Measurements from ENCODE around the gene KRT31. TPM values are rescaled to one million over a fixed set of nuclear protein-coding genes. Genes with fewer than 3 reads are reported as not detected.

Gene KRT31
- total RNA-seq, 2 donors from 2014 or later = not detected

DNA sequence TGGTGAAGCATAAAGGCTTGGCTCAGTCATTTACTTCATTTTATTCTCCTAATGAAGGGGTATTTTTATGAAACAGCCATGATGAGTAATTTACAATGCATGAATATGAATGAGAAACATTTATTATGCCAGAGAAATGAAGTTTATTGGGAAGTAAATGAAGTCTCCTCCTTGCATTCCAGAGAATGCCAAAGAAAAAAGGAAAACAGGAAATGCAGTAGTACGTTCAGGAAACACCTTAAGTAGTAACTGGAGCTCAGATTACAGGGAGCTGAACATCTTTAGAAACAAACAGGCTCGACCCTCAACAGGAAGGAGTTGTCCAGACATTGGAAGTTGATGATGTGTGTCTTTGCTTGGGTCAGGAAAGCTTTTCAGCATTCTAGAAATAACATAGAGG is 19.9 kb downstream of the KRT31 start:
- Histone ChIP-seq H3K36me3 (replicated peaks in 1 of 2; ENCODE audit: insufficient read depth in 1 of 2, low read depth in 2 of 2) (no peaks in the 10 kb centered on the region), H3K27me3 (no peaks in the 10 kb centered on the region), H3K4me1 (no peaks in the 10 kb centered on the region), H3K9me3 (no peaks in the 10 kb centered on the region), H3K4me3 (no peak overlapping the region), H3K27ac (no peak overlapping the region)
- DNase-seq = no peak
- no peak for TF ChIP-seq POLR2A (IDR thresholded peaks at IDR 0.05)
- TF ChIP-seq, protein P1, sequence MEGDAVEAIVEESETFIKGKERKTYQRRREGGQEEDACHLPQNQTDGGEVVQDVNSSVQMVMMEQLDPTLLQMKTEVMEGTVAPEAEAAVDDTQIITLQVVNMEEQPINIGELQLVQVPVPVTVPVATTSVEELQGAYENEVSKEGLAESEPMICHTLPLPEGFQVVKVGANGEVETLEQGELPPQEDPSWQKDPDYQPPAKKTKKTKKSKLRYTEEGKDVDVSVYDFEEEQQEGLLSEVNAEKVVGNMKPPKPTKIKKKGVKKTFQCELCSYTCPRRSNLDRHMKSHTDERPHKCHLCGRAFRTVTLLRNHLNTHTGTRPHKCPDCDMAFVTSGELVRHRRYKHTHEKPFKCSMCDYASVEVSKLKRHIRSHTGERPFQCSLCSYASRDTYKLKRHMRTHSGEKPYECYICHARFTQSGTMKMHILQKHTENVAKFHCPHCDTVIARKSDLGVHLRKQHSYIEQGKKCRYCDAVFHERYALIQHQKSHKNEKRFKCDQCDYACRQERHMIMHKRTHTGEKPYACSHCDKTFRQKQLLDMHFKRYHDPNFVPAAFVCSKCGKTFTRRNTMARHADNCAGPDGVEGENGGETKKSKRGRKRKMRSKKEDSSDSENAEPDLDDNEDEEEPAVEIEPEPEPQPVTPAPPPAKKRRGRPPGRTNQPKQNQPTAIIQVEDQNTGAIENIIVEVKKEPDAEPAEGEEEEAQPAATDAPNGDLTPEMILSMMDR (IDR thresholded peaks at IDR 0.05) = no peak
- intact Hi-C loops (cut with DNase I) = no loop called here
- no peak for ATAC-seq
- WGBS, 2 donors = 13 to 17% methylated on average over 2 of the region's 2 CpGs

DNA sequence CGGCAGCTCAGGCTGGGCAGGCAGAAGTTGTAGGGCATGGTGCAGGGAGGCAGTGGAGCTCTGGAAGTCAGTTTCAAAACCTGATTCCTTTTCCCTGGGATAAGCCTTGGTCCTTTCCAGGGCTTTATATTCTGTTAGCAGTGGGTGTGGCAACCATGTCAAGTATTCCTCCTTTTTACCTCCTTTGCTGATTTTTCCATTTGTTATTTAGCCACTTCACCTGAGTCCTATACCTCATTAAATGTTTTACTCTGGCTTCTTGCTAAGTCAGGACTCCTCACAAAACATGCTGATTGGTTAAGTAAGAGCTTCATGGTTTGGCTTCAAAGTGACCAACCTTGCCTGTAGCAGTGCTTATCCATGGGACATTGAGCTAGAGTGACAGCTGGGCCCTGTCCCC is 27.7 kb downstream of the KRT31 start, which contains the start of gene KRT33B:
TSS of gene KRT33B (minus strand) at position 101 of the 400 bp plus-strand sequence. CDS start at position 38, 63 bp downstream.
- WGBS, 2 donors = 78% methylated on average over 1 of the region's 1 CpG; no CpG with 5 or more reads in 1 of the 2 donors

DNA sequence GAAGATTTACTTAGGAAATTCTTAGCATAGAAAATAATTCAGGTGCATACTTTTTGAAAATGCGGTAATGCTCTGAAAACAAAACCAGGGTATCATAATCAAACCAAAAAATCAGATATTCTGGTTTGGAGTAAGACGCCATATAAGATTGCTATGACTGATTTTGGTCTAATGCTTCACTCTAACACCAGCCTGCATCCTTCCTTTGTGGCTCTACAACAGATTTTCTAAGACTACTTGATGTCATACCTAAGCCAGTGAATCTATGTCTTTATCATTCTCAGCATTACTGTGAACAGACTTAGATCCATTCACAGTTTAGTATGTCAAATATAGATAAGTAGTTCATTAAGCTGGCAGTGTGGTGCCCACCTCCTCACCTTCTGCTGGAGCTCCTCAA is 28.4 kb downstream of the KRT31 start:
- TF ChIP-seq POLR2A (IDR thresholded peaks at IDR 0.05) = no peak
- TF ChIP-seq, protein P1 (IDR thresholded peaks at IDR 0.05) = no peak
- no peak for ATAC-seq
- intact Hi-C loops (cut with DNase I) = no loop called here
- WGBS, 2 donors = 78 to 80% methylated on average over 2 of the region's 2 CpGs
- no peaks in the 10 kb centered on the region for H3K9me3 ChIP-seq
- H3K36me3 ChIP-seq (replicated peaks in 1 of 2; ENCODE audit: insufficient read depth in 1 of 2, low read depth in 2 of 2) = no peaks in the 10 kb centered on the region
- H3K4me1 ChIP-seq = no peaks in the 10 kb centered on the region
- H3K27me3 ChIP-seq = no peaks in the 10 kb centered on the region
- no peak overlapping the region for H3K27ac ChIP-seq
- DNase-seq = no peak
- H3K4me3 ChIP-seq = no peak overlapping the region

More for the DNA sequence above, 27.7 kb downstream of the KRT31 start, which contains the start of gene KRT33B:
- Histone ChIP-seq H3K4me1 (no peaks in the 10 kb centered on the region), H3K36me3 (replicated peaks in 1 of 2; ENCODE audit: insufficient read depth in 1 of 2, low read depth in 2 of 2) (no peaks in the 10 kb centered on the region), H3K27me3 (no peaks in the 10 kb centered on the region), H3K4me3 (no peak within 1 kb of the TSS), H3K27ac (no peak within 1 kb of the TSS), H3K9me3 (no peaks in the 10 kb centered on the region)
- intact Hi-C loops (cut with DNase I) = no loop called here
- TF ChIP-seq, protein P1 (IDR thresholded peaks at IDR 0.05) = no peak
- no peak for TF ChIP-seq POLR2A (IDR thresholded peaks at IDR 0.05)
- ATAC-seq = no peak
- no peak for DNase-seq

DNA sequence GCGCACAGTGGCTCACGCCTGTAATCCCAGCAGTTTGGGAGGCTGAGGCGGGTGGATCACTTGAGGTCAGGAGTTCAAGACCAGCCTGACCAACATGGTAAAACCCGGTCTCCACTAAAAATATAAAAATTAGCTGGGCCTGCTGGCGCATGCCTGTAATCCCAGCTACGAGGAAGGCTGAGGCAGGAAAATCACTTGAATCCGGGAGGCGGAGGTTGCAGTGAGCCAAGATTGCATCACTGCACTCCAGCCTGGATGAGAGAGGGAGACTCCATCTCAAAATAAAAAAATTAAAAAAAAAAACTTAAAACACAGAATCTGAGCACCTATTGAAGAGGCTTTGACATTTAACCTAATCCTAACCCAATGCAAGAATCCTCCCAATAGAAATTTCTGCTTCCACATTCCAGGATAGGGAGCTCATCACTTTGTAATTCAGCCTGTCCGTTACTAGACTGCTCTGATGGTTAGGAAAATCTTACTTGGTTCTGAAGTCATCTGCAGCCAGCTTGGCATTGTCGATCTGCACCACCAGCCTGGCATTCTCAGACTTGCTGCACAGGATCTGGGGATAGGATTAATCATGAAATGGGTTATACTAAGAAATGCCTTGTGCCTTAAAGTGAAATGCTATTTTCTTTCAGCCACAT is 29.9 kb downstream of the KRT31 start:
- no peak for TF ChIP-seq POLR2A (IDR thresholded peaks at IDR 0.05)
- TF ChIP-seq, protein P1 (IDR thresholded peaks at IDR 0.05) = no peak
- Histone ChIP-seq H3K9me3 (no peaks in the 10 kb centered on the region), H3K4me3 (no peak overlapping the region), H3K36me3 (replicated peaks in 1 of 2; ENCODE audit: insufficient read depth in 1 of 2, low read depth in 2 of 2) (no peaks in the 10 kb centered on the region), H3K4me1 (no peaks in the 10 kb centered on the region), H3K27ac (no peak overlapping the region), H3K27me3 (no peaks in the 10 kb centered on the region)
- ATAC-seq = no peak
- intact Hi-C loops (cut with DNase I) = no loop called here
- WGBS, 2 donors = 72 to 79% methylated on average over 10 of the region's 10 CpGs
- no peak for DNase-seq

DNA sequence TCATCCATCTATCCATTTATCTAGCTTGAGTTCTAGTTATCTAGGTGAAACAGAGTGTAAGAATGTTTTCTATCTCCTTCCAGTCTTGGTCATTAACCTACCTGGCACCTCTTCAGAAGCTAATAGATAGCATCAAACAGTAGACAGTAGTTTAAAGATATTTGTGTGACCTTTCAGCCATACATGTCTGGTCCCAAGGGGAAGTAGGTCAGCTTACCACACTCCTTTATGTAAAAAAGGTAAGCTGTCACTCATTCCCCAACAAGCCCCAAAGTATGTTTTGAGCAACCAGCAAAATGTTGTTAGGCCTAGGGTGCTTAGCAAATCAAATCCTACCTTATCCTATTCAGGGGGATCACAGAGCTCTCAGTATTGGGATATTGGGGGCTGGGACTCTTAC is 31.3 kb downstream of the KRT31 start:
- H3K27me3 ChIP-seq = no peaks in the 10 kb centered on the region
- H3K9me3 ChIP-seq = no peaks in the 10 kb centered on the region
- intact Hi-C loops (cut with DNase I) = no loop called here
- H3K4me1 ChIP-seq = no peaks in the 10 kb centered on the region
- H3K4me3 ChIP-seq = no peak overlapping the region
- H3K27ac ChIP-seq = no peak overlapping the region
- TF ChIP-seq POLR2A (IDR thresholded peaks at IDR 0.05) = no peak
- TF ChIP-seq, protein P1 (IDR thresholded peaks at IDR 0.05) = no peak
- ATAC-seq = no peak
- H3K36me3 ChIP-seq (replicated peaks in 1 of 2; ENCODE audit: insufficient read depth in 1 of 2, low read depth in 2 of 2) = no peaks in the 10 kb centered on the region
- DNase-seq = no peak

All from body of pancreas (tissue), 4 donors.